HEK293T (cell line): ENCODE measurements around the gene FBXO45.
"Not testable (repeated sequence)": the region's sequence is repeated elsewhere in the genome, so short reads cannot be mapped to it uniquely, and the experiment has no call there.

Source experiments
- FOXA1 ChIP-seq: fragments of 450-650 bp; IDR thresholded peaks from 2 replicates; pipeline ENCODE4 v1.6.1; 2016; ENCODE audit warnings: mild to moderate bottlenecking
- FOXK2 ChIP-seq: fragments of 450-650 bp; IDR thresholded peaks from 2 replicates; pipeline ENCODE4 v1.6.1; 2016; ENCODE audit warnings: mild to moderate bottlenecking
- HDGF ChIP-seq: fragments of 450-650 bp; IDR thresholded peaks from 2 replicates; pipeline ENCODE4 v1.6.1; 2017; ENCODE audit warnings: antibody characterized with exemption, borderline replicate concordance
- SP1 ChIP-seq: fragments of 450-650 bp; IDR thresholded peaks from 2 replicates; pipeline ENCODE4 v1.6.1; 2017

- TF ChIP-seq HDGF, FOXK2, FOXA1, SP1: not testable (repeated sequence)
These were observed 69.5 kb downstream of the FBXO45 start for GRCh38 chr3:196637941-196638340.
